Smooth muscle cell of trachea (primary cell): ENCODE measurements around the gene PAQR7. TPM values are rescaled to one million over a fixed set of nuclear protein-coding genes. Genes with fewer than 3 reads are reported as not detected.

Experiments used
- total RNA-seq: library from RNA; depleted of rRNA; stranded (reverse); fragments of >200 nt; gene quantifications from 2 replicates; pipeline ENCODE4 v1.2.1, GENCODE V29; 2014

Gene PAQR7
- 6.8 and 22.5 TPM in 2 replicates for total RNA-seq

GRCh38 chr1:25875154-25875855 lies at the start of gene PAQR7:
Gene PAQR7, minus strand, starts transcription at chr1:25875708. Its CDS starts 11,869 bp downstream, at chr1:25863839.

GRCh38 chr1:25905680-25906643 lies 30.5 kb upstream of the PAQR7 start, which contains the start of gene STMN1:
Gene STMN1, minus strand, starts transcription at chr1:25906419. Its CDS starts 1,743 bp downstream, at chr1:25904676.

GRCh38 chr1:25858906-25859789 lies 16.4 kb downstream of the PAQR7 start, which contains the start of gene AUNIP:
Gene AUNIP, minus strand, starts transcription at chr1:25859457. Its CDS starts 100 bp downstream, at chr1:25859357.

GRCh38 chr1:25819491-25820246 lies 55.8 kb downstream of the PAQR7 start, which contains the start of gene MTFR1L:
Gene MTFR1L, plus strand, starts transcription at chr1:25819954. Its CDS starts 3,151 bp downstream, at chr1:25823105.

Other genes with a start within 250 kb of the PAQR7 start
- gene SELENON, start 75.5 kb downstream of the PAQR7 start, total RNA-seq: 27.5 and 34.9 TPM in 2 replicates
- gene MTFR1L, start 55.8 kb downstream of the PAQR7 start, total RNA-seq: 45.7 and 66.0 TPM in 2 replicates
- gene AUNIP, start 16.3 kb downstream of the PAQR7 start, total RNA-seq: 0.33 and 1.0 TPM in 2 replicates
- 37.1 and 248 TPM in 2 replicates for gene STMN1, start 30.7 kb upstream of the PAQR7 start, total RNA-seq
- 11.9 and 39.6 TPM in 2 replicates for gene PAFAH2, start 122.4 kb upstream of the PAQR7 start, total RNA-seq
- gene EXTL1, start 146.1 kb upstream of the PAQR7 start, total RNA-seq: 0.29 and 0.83 TPM in 2 replicates
- gene SLC30A2, start 170.4 kb upstream of the PAQR7 start, total RNA-seq: not detected in 2 replicates
- 0.15 TPM in 1 of 2 replicates, not detected in the other for gene TRIM63, start 191.9 kb upstream of the PAQR7 start, total RNA-seq
- 2.6 and 4.4 TPM in 2 replicates for gene PDIK1L, start 236.1 kb upstream of the PAQR7 start, total RNA-seq